GM18507 (cell line): Measurements from ENCODE around the gene SCAF4.
A peak's percentile ranks its signal among the peaks of the same experiment; 100 is the strongest.
"Not testable (repeated sequence)": the region's sequence is repeated elsewhere in the genome, so short reads cannot be mapped to it uniquely, and the experiment has no call there.

Experiments
- DNase-seq: peaks from one replicate; pipeline ENCODE4 v3.0.0; 2011; ENCODE audit warnings: low read depth; ENCODE audit not compliant: insufficient read length; ENCODE audit errors: extremely low spot score
- FAIRE-seq: peaks from 2 replicates; lab custom pipeline; 2011; peaks lifted over from hg19 to GRCh38; lab: Jason Lieb, UNC

SCAF4 gene, protein sequence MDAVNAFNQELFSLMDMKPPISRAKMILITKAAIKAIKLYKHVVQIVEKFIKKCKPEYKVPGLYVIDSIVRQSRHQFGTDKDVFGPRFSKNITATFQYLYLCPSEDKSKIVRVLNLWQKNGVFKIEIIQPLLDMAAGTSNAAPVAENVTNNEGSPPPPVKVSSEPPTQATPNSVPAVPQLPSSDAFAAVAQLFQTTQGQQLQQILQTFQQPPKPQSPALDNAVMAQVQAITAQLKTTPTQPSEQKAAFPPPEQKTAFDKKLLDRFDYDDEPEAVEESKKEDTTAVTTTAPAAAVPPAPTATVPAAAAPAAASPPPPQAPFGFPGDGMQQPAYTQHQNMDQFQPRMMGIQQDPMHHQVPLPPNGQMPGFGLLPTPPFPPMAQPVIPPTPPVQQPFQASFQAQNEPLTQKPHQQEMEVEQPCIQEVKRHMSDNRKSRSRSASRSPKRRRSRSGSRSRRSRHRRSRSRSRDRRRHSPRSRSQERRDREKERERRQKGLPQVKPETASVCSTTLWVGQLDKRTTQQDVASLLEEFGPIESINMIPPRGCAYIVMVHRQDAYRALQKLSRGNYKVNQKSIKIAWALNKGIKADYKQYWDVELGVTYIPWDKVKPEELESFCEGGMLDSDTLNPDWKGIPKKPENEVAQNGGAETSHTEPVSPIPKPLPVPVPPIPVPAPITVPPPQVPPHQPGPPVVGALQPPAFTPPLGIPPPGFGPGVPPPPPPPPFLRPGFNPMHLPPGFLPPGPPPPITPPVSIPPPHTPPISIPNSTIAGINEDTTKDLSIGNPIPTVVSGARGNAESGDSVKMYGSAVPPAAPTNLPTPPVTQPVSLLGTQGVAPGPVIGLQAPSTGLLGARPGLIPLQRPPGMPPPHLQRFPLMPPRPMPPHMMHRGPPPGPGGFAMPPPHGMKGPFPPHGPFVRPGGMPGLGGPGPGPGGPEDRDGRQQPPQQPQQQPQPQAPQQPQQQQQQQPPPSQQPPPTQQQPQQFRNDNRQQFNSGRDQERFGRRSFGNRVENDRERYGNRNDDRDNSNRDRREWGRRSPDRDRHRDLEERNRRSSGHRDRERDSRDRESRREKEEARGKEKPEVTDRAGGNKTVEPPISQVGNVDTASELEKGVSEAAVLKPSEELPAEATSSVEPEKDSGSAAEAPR

DNA sequence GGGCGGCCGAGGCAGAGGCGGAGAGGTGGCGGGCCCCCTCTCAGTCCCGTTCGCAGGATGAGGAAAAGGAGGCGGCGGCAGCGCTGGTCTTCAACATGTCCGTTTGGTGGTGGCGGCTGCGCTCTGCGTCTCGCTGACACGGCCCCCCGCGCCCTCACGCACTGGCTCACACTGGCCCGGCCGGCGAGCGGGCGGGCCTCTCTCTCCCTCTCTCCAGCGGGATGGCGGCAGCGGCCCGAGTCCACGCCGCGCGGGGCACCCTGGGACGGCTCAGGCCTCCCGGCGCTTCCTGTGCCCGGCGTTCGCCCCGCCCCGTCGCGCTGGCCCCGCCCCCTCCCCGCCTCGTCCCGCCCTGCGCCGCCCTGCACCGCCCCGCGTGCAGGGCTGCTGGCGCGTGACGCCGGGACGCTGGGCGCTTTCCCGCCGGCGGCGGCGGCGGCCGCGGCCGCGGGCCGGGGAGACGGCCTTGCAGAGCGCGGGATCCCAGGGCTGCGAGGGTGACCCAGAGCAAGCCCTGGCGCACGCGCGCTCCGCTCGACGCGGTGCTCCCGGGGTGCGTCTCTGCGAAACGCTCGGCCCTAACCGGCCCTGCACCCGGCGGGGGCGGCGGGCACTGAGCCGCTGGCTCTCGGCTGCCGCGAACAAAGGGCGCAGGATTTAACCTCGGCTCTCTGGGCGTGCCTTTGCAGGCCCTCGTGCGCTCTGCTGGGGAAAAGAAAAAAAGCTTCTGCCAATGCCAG is at the start of gene SCAF4:
Gene SCAF4 (minus strand): TSS at position 262 of the 740 bp plus-strand sequence. CDS start 426 bp downstream, outside the sequence.
- DNase-seq (peak; percentile 87), FAIRE-seq (peak; percentile 59)

DNA sequence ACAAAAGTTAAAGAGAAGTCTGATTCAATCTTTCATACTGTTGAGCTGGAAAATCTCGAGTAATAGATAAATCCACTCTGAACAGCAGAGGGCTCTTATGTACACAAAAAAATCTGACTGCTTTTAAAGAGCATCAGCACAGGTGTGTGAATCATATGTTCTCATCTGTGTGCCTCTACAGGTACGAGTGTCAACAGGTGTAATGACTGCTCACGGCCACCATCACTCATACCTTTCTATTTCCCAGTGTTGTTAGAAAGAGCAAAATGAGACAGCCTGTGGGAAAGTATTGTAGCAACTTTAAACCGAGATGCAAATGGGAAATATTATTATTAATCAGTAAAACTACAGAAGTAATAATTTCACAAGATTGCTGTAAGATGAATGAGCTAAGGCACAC is 49.0 kb upstream of the SCAF4 start:
- DNase-seq (no peak), FAIRE-seq (no peak)

DNA sequence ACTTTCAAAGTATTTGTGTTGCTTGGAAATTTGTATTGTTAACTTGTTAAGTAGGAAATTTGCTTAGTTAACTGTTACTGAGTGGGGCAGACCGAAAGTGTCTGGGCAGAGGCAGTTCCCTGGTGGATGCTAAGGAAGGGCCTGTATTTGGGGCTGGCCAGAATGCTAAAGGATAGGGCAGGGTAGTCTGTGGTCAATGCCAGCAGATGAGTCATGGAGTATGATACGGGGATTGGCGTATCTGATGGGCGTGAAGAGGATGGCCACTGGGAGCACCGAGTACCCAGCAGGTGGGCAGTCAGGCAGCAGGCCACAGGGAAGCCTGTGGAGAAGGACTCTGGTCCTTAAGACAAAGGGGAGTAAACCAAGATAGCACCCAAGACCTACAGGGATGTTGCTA is 46.6 kb upstream of the SCAF4 start:
- FAIRE-seq (no peak), DNase-seq (no peak)

DNA sequence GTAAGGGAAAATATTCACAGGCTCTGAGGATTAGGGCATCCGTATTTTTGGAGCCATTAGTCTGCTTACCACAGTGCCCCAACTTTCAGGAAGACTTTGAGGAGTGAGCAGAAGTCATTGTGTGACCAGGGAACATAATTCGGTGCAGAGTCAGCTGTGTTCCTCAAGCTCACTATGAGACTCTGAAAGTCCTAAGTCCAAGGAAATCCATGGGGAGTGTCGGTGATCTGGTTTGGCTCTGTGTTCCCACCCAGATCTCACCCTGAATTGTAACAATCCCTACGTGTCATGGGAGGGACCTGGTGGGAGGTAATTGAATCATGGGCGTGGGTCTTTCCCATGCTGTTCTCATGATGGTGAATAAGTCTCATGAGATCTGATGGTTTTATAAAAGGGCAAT is 45.9 kb upstream of the SCAF4 start:
- no peak for DNase-seq
- no peak for FAIRE-seq

DNA sequence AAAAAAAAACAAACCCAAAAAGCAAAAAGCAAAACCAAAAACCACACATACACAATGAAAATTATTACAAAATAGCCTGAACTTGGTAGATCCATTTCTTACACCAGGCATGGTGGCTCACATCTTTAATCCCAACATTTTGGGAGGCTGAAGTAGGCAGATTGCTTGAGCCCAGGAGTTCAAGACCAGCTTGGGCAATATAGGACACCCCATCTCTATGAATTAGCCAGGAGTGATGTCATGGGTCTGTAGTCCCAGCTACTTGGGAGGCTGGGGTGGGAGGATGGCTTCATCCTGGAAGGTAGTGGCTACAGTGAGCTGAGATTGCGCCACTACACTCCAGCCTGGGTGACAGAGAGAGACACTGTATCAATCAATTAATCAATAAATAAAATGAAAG is 42.1 kb upstream of the SCAF4 start:
- FAIRE-seq = no peak
- no peak for DNase-seq

DNA sequence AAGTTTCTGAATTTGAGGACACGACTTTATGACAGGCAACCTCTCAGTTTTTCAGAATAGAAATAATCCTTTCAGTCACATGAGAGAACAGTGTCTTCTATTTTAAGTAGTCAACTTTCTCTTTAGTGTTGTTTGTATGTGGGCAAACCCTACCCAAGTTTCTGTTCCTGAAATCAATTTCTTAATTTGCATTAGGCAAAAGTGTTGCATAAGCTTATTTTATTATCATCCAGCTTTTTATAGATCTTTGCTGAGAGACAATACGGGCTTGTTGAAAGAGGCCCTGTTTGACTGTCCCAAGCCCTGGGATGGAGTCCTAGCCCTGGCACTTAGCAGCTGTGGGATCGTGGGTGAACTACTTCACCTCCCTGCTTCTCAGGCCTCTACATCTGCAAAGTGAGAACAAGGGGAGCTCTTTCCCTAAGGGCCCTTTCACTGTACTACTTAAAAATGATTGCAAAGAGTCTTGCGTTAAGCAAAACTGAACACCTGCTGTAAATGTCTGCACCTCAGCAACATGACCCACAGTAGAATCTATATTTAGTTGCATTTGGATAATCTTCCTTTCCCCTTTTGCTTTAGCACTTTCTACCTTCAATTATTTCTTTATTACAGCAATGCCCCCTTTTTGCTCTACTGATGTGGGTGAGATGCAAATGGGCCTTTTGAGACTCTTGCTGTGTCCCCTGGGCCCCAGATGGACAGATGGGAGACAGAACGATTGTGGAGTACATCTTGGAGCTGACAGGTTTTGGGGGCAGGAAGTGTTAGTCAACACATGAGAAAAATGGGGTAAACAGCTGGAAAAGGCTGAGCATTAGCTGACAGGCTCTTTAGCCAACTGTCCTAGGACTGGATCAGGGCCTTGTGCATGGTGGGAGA is 41.0 kb upstream of the SCAF4 start:
- DNase-seq (peak; percentile 42), FAIRE-seq (peak; percentile 88)

DNA sequence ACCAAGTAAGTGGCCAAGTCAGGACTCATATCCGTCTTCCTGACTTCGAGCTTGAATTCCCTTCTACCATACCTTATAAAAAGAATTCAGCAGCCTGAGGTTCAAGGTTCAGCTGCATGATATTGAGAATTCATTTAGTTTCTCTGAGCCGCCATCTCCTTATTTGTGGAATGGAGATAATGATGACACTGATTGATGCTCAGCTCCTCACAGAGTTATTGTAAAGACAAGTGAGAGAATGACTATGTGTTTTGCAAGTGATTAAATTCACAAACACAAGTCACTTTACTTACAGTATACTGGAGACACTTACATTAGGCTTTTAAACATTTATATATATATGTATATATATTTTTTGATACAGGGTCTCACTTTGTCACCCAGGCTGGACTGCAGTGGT is 39.8 kb upstream of the SCAF4 start:
- FAIRE-seq (no peak), DNase-seq (no peak)

DNA sequence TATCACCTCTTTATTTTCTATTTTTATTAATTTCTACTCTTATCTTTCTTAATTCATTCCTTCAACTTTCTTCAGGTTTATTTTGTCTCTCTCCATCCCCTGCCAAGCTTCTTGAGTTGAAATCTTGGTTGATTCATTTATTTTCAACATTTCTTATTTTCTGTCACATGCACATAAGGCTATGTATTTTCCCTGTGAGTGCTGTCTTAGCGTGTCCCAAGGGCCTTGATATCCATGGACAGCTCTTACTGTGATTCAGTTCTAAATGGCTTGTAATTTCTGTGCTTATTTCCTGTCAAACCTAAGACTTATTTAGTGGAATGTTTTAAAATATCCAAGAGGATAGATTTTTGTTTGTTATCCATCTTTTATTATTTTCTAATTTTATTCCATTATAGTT is 36.8 kb upstream of the SCAF4 start:
- FAIRE-seq (no peak), DNase-seq (no peak)

DNA sequence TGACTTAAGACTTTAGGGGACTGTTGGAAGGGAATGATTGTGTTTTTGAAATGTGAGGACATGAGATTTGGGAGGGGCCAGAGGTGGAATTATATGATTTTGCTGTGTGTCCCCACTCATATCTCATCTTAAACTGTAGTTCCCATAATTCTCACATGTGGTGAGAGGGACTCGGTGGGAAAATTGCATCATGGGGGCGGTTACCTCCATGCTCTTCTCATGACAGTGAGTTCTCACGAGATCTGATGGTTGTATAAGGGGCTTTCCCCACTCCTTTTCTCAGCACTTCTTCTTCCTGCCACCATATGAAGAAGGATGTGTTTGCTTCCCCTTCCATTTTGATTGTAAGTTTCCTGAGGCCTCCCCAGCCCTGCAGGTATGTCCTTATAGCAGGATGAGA is 35.0 kb upstream of the SCAF4 start:
- no peak for FAIRE-seq
- DNase-seq = no peak

DNA sequence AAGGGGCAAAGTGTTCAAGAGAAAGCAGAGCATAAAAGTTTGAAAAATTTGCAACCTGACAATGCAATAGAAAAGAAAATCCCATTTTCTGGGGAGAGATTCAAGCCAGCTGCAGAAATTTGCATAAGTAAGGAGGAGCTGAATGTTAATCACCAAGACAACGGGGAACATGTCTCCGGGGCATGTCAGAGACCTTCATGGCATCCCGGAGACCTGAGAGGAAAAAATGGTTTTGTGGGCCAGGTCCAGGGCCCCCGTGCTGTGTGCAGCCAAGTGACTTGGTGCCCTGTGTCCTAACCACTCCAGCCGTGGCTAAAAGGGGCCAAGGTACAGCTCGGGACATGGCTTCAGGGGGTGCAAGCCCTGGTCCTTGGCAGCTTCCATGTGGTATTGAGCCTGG is 33.9 kb upstream of the SCAF4 start:
- DNase-seq, FAIRE-seq: not testable (repeated sequence)

DNA sequence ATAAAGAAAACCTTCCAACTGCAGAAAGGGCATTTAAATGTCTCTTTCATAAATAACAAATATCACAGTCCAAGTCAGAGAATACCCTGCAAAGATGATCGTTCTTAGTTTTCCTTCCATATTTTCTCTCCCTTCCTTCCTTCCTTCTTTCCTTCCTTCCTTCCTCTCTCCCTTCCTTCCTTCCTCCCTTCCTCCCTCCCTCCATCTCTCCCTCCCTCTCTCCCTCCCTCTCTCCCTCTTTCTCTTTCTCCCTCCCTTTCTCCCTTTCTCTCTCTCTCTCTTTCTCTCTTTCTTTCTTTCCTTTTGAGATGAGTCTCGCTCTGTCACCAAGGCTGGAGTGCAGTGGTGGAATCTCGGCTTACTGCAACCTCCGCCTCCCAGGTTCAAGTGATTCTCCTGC is 29.0 kb upstream of the SCAF4 start:
- DNase-seq = no peak

DNA sequence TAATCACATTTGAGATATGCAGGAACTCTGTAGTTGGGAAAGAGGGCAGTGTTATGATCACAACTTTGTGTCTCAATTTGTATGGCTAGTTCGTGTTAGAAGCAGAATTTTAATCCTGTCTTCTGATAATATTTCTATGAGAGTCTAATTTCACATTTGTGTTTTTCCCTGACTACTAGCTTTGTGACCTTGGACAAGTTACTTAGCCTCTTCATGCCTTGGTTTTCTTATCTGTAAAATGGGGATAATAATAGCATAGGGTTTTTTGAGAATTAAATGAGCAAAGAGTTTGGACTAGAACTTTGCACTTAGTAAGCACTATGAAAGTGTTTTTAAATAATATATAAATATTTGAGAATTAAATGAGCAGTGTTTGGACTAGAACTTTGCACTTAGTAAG is 24.9 kb upstream of the SCAF4 start:
- no peak for DNase-seq
- FAIRE-seq = no peak

More for the DNA sequence above, 29.0 kb upstream of the SCAF4 start:
- FAIRE-seq = no peak

DNA sequence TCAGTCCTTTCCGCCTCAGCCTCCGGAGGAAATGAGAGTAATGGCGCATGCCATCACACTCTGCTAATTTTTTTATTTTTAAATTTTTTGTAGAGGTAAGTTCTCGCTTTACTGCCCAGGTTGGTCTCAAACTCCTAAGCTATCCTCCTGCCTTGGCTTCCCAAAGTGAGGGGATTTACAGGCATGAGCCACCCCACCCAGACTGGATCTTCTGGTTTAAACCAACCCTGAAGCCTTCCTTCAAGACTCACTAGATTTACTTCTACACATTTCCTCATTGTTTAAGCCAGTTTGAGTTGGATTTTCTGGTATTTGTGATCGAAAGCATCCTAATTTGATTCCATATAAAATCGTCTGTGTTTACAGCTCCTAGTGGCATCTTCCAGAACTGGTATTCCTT is 23.1 kb upstream of the SCAF4 start:
- FAIRE-seq (no peak), DNase-seq (no peak)

DNA sequence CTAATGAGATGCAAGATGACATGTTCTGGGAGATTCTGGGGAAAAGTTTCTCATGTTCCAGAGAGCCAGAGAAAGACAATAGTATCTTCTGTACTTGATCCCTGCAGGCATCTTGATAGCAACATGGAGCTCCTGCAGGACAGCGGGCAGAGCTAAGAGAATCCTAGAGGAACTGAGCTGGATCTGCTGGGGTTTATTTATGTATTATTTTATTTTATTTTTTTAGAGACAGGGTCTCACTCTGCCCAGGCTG is 22.7 kb upstream of the SCAF4 start:
- DNase-seq = no peak
- no peak for FAIRE-seq

DNA sequence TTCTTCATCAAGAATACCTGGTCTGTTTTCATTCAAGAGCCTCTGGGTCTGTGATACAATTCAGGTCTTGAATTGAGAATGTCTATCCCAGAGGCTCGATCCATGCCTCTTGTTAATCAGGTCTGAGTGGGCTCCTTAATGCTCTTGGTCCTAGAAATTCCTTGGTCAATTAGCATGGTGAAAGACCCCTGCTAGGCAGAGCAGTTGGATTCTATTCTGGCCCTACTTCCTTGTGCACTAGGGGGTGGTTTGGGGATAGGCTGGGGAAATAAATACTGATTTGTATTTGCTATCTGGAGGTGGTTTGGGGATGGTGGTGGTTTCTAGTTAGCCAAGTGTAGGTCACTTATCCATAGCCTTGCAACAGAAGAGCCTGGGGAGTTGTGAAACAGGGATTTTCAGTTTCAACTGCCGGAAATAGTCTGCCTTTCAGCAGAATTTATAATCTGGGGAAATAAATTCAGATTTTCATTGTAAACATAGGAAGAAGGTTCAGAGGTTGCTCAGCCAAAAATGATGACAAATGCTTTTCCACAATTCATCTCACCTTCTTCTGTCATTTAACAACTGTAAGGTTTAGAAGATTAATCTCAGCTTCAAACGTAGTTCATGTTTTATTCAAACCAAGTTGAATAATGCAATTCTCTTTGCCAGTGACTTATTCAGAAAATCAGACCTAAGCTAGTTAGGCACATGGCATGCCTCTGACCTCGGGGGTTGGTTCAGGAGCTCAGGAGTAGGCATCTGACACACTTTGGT is 22.2 kb upstream of the SCAF4 start:
- FAIRE-seq = no peak
- no peak for DNase-seq

DNA sequence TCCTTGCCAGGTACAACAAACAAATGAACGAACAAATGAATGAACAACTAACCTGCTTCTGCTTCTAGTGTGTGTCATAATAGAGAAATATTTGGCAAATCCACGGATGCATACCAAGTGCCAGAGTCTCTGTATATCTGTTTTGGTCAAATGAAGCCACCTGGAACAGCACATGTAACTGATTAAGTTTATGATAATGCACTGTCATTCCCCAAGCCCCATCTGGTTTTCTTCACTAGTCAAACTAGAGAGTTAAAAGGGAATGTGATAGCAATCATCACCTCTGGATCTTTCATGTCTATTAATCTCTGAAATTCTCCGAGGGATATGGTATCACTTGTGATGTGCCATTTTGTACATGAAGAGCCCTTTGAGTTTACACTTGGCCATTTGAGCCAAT is 21.0 kb upstream of the SCAF4 start:
- DNase-seq = no peak
- no peak for FAIRE-seq

DNA sequence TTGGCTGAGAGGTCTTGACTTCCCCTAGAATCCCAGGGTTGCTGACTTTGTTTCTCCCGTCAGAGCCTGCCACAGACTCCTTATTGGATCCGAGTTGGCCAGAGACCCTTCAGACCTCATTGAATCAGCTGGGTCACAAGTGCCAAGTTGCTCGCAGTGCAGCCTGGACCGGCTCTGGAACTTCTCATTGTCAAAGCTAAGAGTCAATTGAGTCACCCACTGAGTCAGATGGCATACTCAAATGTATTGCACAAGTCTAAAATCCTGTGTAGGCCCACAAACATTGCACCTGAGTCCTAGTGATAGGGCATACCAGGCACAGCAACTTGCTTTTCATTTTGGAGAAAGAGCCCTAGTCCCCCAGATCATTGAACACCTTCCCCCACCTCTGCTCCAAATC is 20.4 kb upstream of the SCAF4 start:
- DNase-seq (no peak), FAIRE-seq (no peak)

DNA sequence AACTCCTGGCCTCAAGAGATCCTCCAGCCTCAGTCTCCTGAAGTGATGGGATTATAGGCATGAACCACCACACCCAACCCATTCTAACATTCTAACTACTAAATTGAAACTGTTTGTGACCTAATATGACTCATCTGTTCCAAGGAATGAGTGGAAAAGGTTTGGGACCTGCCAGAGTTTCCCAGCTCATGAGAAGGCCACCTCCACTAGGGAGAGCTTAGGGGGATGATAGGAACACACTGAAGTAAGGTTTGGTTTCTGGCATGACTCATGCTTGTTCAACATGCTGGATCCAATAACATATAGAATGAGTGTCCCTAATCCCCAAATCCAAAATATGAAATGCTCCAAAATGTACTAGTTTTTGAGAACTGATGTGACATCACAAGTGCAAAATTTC is 18.9 kb upstream of the SCAF4 start:
- no peak for DNase-seq
- no peak for FAIRE-seq
